ENCODE results near the gene SPHKAP. TPM values are rescaled to one million over a fixed set of nuclear protein-coding genes. Genes with fewer than 3 reads are reported as not detected.
"Not testable (repeated sequence)": the region's sequence is repeated elsewhere in the genome, so short reads cannot be mapped to it uniquely, and the experiment has no call there.

SPHKAP gene
- total RNA-seq, 3 donors from 2014 or later: 0.09 to 0.38 (median 0.22) TPM

DNA sequence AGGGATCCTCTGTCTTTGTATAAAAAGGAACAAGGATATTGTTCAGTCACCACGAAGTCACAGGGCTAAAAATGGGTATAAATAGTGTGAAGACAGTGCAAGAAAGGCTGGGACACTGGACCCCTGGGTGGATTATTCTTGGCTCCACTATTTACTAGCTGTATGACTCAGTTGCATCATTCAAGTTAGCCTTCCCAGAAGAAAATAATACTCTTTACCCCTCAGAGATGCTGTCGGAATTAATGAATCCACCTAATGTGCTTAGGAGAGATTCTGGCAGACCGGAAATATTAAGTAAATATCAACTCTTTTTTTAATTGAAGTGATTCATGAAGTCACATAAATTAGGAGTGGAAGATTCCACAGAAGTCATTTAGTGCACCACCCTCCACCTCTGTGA is 98.9 kb downstream of the SPHKAP start:
- ATAC-seq: no peak
- no peaks in the 10 kb centered on the region for H3K36me3 ChIP-seq (ENCODE audit: low read depth)
- intact Hi-C loops (cut with DNase I, micrococcal nuclease): no loop called here
- no peaks in the 10 kb centered on the region for H3K9me3 ChIP-seq
- H3K4me1 ChIP-seq (ENCODE audit: low read depth): no peaks in the 10 kb centered on the region
- H3K4me3 ChIP-seq: no peak overlapping the region
- no peak for DNase-seq
- TF ChIP-seq, protein P1, sequence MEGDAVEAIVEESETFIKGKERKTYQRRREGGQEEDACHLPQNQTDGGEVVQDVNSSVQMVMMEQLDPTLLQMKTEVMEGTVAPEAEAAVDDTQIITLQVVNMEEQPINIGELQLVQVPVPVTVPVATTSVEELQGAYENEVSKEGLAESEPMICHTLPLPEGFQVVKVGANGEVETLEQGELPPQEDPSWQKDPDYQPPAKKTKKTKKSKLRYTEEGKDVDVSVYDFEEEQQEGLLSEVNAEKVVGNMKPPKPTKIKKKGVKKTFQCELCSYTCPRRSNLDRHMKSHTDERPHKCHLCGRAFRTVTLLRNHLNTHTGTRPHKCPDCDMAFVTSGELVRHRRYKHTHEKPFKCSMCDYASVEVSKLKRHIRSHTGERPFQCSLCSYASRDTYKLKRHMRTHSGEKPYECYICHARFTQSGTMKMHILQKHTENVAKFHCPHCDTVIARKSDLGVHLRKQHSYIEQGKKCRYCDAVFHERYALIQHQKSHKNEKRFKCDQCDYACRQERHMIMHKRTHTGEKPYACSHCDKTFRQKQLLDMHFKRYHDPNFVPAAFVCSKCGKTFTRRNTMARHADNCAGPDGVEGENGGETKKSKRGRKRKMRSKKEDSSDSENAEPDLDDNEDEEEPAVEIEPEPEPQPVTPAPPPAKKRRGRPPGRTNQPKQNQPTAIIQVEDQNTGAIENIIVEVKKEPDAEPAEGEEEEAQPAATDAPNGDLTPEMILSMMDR (IDR thresholded peaks at IDR 0.05): no peak

DNA sequence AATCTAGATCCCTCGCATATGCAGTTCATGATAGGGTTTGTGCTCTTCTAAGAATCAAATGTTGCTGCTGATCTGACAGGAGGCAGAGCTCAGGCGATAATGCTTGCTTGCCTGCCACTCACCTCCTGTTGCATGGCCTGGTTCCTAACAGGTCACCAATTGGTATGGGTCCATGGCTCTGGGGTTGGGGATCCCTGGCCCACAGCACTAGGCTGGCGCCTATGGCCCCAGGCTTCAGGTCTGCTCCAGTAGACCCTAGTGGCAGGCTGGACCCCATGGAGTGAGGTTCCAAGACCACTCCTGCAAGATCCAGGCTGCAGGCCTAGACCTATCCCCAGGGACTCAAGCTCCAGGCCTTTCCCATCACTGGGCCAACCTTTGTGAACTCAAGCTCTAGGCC is 102.3 kb downstream of the SPHKAP start:
- Histone ChIP-seq H3K4me1 (ENCODE audit: low read depth) (no peaks in the 10 kb centered on the region), H3K36me3 (ENCODE audit: low read depth) (no peaks in the 10 kb centered on the region), H3K9me3 (no peaks in the 10 kb centered on the region), H3K4me3 (no peak overlapping the region)
- ATAC-seq: no peak
- TF ChIP-seq, protein P1 (IDR thresholded peaks at IDR 0.05): no peak
- intact Hi-C loops (cut with DNase I, micrococcal nuclease): no loop called here
- DNase-seq: no peak

DNA sequence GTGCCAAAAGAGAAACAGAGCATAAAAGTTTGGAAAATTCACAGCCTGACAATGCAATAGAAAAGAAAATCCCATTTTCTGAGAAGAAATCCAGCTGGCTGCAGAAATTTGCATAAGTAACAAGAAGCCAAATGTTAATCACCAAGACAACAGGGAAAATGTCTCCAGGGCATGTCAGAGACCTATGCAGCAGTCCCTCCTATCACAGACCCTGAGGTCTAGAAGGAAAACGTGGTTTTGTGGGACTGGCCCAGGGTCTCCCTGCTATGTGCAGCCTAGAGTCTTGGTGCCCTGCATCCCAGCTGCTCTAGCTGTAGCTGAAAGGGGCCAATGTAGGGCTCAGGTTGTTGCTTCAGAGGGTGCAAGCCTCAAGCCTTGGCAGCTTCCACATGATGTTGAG is 104.8 kb downstream of the SPHKAP start:
- H3K36me3 ChIP-seq (ENCODE audit: low read depth); intact Hi-C loops (cut with DNase I, micrococcal nuclease); H3K9me3 ChIP-seq; H3K4me1 ChIP-seq (ENCODE audit: low read depth); H3K4me3 ChIP-seq; DNase-seq; ATAC-seq: not testable (repeated sequence)

DNA sequence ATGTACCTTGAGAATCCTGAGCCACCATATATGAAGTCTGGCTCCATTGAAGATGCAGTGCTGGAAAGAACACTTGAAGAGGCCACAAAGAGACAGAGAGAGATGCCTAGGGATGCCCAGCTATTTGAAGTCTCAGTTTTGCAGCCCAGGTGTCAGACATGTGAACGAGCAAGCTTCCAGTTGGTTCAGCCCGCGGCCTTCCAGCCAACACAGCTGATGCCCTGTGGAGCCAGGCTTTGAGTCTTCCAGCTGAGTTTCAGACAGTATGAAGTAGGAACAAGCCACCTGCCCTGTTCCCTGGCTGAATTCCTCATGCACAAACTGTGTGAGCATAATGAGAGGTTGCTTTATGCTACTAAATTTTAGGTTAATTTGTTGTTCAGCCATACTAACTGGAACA is 108.8 kb downstream of the SPHKAP start:
- intact Hi-C loops (cut with DNase I, micrococcal nuclease): no loop called here
- ATAC-seq (no peak), DNase-seq (no peak)
- Histone ChIP-seq H3K36me3 (ENCODE audit: low read depth) (no peaks in the 10 kb centered on the region), H3K9me3 (no peaks in the 10 kb centered on the region), H3K4me1 (ENCODE audit: low read depth) (no peaks in the 10 kb centered on the region), H3K4me3 (no peak overlapping the region)
- TF ChIP-seq, protein P1 (IDR thresholded peaks at IDR 0.05): no peak

DNA sequence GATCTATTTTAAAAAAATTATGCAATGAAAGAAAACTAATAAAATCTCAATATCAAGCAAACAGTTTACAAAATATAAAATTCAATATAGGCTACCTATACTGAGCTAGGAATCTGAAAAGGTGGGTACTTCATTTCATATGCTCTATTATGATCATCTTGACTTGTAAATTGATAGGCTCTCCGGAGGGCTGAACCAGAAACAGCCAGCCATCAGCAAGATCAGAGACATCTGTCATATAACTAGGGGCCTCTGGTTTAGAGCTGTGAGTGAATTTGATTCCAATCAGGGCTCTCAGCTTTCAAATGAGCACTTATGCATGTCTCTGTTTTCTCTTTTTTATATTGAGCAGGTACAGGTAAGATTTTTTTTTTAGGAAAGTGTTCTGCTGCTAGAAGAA is 114.2 kb downstream of the SPHKAP start:
- DNase-seq (no peak), ATAC-seq (no peak)
- H3K36me3 ChIP-seq (ENCODE audit: low read depth): no peaks in the 10 kb centered on the region
- TF ChIP-seq, protein P1 (IDR thresholded peaks at IDR 0.05): no peak
- no peak overlapping the region for H3K4me3 ChIP-seq
- H3K9me3 ChIP-seq: no peaks in the 10 kb centered on the region
- no peaks in the 10 kb centered on the region for H3K4me1 ChIP-seq (ENCODE audit: low read depth)
- intact Hi-C loops (cut with DNase I, micrococcal nuclease): no loop called here

DNA sequence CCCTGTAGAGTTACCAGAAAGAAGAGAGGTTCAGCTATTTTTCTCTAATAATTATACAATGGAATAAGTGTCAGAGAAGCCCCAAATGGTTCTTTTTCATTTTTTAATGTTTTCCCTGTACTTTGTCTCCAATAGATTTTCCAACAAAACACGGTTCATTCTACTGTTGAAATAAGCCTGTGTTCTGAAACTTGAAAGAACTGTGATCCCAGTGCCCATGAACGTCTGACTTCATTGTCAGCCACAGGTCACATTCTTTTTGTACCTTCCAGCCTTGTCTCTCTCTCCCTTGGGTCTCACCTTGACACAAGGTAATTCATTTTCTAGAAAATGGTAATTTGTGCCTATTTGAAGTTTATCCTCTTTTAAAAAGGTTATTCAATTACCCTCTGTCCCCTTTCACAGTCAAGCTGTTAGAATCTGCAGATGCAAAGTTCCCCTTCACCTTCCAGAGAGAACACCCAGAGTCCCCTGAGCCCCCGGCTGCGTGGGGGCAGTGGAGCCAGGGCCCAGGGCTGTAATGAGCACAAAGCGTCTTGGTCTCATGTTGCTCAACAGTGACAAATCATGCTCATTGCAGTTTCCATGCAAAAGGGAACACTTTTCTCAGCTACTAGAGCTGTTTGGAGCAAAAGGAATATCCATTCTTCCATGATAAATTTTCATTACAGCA is 115.2 kb downstream of the SPHKAP start:
- no peaks in the 10 kb centered on the region for H3K36me3 ChIP-seq (ENCODE audit: low read depth)
- ATAC-seq (no peak), DNase-seq (no peak)
- H3K4me1 ChIP-seq (ENCODE audit: low read depth): no peaks in the 10 kb centered on the region
- TF ChIP-seq, protein P1 (IDR thresholded peaks at IDR 0.05): no peak
- intact Hi-C loops (cut with DNase I, micrococcal nuclease): no loop called here
- H3K4me3 ChIP-seq: no peak overlapping the region
- no peaks in the 10 kb centered on the region for H3K9me3 ChIP-seq

Measured in mucosa of descending colon (tissue), 3 donors.